SK-N-SH (cell line): ENCODE data around the gene KLRC3.

Source experiments
- EZH2phosphoT487 ChIP-seq: fragments of 200-600 bp; sonication (generic); IDR thresholded peaks from 2 replicates; pipeline ENCODE4 v1.6.1; 2017; ENCODE audit warnings: low read depth, mixed run types, mild to moderate bottlenecking, antibody characterized with exemption, moderate library complexity, borderline replicate concordance
- GABPA ChIP-seq: IDR thresholded peaks from 2 replicates; pipeline ENCODE4 v1.4.0; 2012; ENCODE audit warnings: low read depth, mild to moderate bottlenecking
- JUND ChIP-seq: IDR thresholded peaks from 2 replicates; pipeline ENCODE4 v1.4.0; 2012
- NFIC ChIP-seq: IDR thresholded peaks from 2 replicates; pipeline ENCODE4 v1.4.0; 2012; ENCODE audit warnings: borderline replicate concordance
- NRF1 ChIP-seq: IDR thresholded peaks from 2 replicates; pipeline ENCODE4 v1.6.1; 2012; ENCODE audit warnings: low read depth, mild to moderate bottlenecking, low read length
- POLR2AphosphoS5 ChIP-seq: IDR thresholded peaks from 2 replicates; pipeline ENCODE4 v1.6.1; 2012; ENCODE audit warnings: low read depth, low read length
- RXRA ChIP-seq: IDR thresholded peaks from 2 replicates; pipeline ENCODE4 v1.4.0; 2012; ENCODE audit warnings: low read depth, mild to moderate bottlenecking, borderline replicate concordance
- SIN3A ChIP-seq: IDR thresholded peaks from 2 replicates; pipeline ENCODE4 v1.6.1; 2012; ENCODE audit warnings: low read depth, mild to moderate bottlenecking, low read length, moderate library complexity, borderline replicate concordance
- TAF1 ChIP-seq: IDR thresholded peaks from 2 replicates; pipeline ENCODE4 v1.6.1; 2012; ENCODE audit warnings: low read depth, mild to moderate bottlenecking, low read length, moderate library complexity, borderline replicate concordance
- TF ChIP-seq, protein P1 (sequence below): fragments of 200-600 bp; sonication (generic); IDR thresholded peaks from 2 replicates; pipeline ENCODE4 v1.6.1; 2017; ENCODE audit warnings: antibody characterized with exemption, mild to moderate bottlenecking, moderate library complexity
- TF ChIP-seq, protein P2 (sequence below): IDR thresholded peaks from 2 replicates; pipeline ENCODE4 v1.4.0; 2012; ENCODE audit warnings: low read depth
- TF ChIP-seq, protein P3 (sequence below): IDR thresholded peaks from 2 replicates; pipeline ENCODE4 v1.6.1; 2012; ENCODE audit warnings: mild to moderate bottlenecking, low read depth, low read length, moderate library complexity

DNA sequence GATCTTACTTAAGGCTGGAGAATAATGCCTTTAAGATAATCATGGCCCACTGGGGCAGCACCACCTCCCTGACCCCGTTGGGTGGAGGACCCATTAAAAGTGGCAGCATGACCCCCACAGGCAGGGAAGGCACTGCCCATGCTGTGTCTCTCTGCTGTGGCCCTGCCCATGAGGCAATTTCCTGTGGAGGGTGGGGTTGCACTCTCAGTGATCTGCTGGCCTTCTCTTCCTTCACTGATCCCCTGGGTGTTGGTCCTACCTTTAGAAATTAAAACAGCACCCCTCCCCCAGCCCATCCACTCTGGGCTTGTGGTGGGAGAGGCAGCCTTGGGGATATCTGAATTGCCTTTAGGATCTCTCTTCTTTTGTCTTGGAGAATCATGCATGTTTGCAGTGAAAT is 47.8 kb downstream of the KLRC3 start:
- TF ChIP-seq, protein P1, sequence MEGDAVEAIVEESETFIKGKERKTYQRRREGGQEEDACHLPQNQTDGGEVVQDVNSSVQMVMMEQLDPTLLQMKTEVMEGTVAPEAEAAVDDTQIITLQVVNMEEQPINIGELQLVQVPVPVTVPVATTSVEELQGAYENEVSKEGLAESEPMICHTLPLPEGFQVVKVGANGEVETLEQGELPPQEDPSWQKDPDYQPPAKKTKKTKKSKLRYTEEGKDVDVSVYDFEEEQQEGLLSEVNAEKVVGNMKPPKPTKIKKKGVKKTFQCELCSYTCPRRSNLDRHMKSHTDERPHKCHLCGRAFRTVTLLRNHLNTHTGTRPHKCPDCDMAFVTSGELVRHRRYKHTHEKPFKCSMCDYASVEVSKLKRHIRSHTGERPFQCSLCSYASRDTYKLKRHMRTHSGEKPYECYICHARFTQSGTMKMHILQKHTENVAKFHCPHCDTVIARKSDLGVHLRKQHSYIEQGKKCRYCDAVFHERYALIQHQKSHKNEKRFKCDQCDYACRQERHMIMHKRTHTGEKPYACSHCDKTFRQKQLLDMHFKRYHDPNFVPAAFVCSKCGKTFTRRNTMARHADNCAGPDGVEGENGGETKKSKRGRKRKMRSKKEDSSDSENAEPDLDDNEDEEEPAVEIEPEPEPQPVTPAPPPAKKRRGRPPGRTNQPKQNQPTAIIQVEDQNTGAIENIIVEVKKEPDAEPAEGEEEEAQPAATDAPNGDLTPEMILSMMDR: no peak
- TF ChIP-seq, protein P2, sequence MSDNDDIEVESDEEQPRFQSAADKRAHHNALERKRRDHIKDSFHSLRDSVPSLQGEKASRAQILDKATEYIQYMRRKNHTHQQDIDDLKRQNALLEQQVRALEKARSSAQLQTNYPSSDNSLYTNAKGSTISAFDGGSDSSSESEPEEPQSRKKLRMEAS: no peak
- TF ChIP-seq SIN3A: no peak
- TF ChIP-seq TAF1: no peak
- TF ChIP-seq NFIC: no peak
- no peak for TF ChIP-seq POLR2AphosphoS5
- no peak for TF ChIP-seq JUND
- TF ChIP-seq EZH2phosphoT487: no peak
- TF ChIP-seq, protein P3, sequence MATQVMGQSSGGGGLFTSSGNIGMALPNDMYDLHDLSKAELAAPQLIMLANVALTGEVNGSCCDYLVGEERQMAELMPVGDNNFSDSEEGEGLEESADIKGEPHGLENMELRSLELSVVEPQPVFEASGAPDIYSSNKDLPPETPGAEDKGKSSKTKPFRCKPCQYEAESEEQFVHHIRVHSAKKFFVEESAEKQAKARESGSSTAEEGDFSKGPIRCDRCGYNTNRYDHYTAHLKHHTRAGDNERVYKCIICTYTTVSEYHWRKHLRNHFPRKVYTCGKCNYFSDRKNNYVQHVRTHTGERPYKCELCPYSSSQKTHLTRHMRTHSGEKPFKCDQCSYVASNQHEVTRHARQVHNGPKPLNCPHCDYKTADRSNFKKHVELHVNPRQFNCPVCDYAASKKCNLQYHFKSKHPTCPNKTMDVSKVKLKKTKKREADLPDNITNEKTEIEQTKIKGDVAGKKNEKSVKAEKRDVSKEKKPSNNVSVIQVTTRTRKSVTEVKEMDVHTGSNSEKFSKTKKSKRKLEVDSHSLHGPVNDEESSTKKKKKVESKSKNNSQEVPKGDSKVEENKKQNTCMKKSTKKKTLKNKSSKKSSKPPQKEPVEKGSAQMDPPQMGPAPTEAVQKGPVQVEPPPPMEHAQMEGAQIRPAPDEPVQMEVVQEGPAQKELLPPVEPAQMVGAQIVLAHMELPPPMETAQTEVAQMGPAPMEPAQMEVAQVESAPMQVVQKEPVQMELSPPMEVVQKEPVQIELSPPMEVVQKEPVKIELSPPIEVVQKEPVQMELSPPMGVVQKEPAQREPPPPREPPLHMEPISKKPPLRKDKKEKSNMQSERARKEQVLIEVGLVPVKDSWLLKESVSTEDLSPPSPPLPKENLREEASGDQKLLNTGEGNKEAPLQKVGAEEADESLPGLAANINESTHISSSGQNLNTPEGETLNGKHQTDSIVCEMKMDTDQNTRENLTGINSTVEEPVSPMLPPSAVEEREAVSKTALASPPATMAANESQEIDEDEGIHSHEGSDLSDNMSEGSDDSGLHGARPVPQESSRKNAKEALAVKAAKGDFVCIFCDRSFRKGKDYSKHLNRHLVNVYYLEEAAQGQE: no peak
- no peak for TF ChIP-seq RXRA
- TF ChIP-seq NRF1: no peak
- TF ChIP-seq GABPA: no peak
